Spleen (tissue), 11 donors: ENCODE results near the gene PIMREG. TPM values are rescaled to one million over a fixed set of nuclear protein-coding genes. Genes with fewer than 3 reads are reported as not detected.
A peak's percentile ranks its signal among the peaks of the same experiment; 100 is the strongest.

ENCODE experiments used
- DNase-seq: peaks from one replicate; pipeline ENCODE4 v3.0.0-alpha.2; 2020
- H3K27ac ChIP-seq, 8 donors: fragments of 200-600 bp; sonication (generic) in 7 of 8; 1 replicate in 4 of 8; 2 replicates in 4 of 8; pipeline versions ENCODE4 v1.5.0 to v1.8.0; 2016 to 2021; ENCODE audit warnings: inconsistent platforms in 4 of 8, mild to moderate bottlenecking in 4 of 8, moderate library complexity in 1 of 8
- H3K27me3 ChIP-seq, 7 donors: fragments of 200-600 bp; sonication (generic) in 6 of 7; replicated peaks in 1 of 7; 1 replicate in 4 of 7; 2 replicates in 3 of 7; pipeline versions ENCODE4 v1.5.0 to v1.8.0; 2016 to 2021; ENCODE audit warnings: inconsistent platforms in 3 of 7, mild to moderate bottlenecking in 1 of 7
- H3K36me3 ChIP-seq, 6 donors: fragments of 200-600 bp; sonication (generic) in 5 of 6; 1 replicate in 4 of 6; 2 replicates in 2 of 6; pipeline versions ENCODE4 v1.5.0 to v1.8.0; 2016 to 2021; ENCODE audit warnings: inconsistent platforms in 2 of 6
- H3K4me1 ChIP-seq, 6 donors: fragments of 200-600 bp; sonication (generic) in 5 of 6; 1 replicate in 3 of 6; 2 replicates in 3 of 6; pipeline versions ENCODE4 v1.5.0 to v1.8.0; 2016 to 2021; ENCODE audit warnings: inconsistent platforms in 3 of 6
- H3K4me3 ChIP-seq, 8 donors: fragments of 200-600 bp; sonication (generic) in 7 of 8; 1 replicate in 4 of 8; 2 replicates in 4 of 8; pipeline versions ENCODE4 v1.5.0 to v1.8.0; 2016 to 2021; ENCODE audit warnings: inconsistent platforms in 4 of 8, mild to moderate bottlenecking in 4 of 8, moderate library complexity in 2 of 8
- H3K9me3 ChIP-seq, 8 donors: fragments of 200-600 bp; sonication (generic) in 7 of 8; 1 replicate in 4 of 8; 2 replicates in 4 of 8; pipeline versions ENCODE4 v1.5.0 to v1.8.0; 2016 to 2021; ENCODE audit warnings: inconsistent platforms in 4 of 8
- CTCF ChIP-seq, 11 experiments: fragments of 200-600 bp in 7 of 11; fragments of 450-650 bp in 4 of 11; sonication (generic) in 4 of 11; IDR thresholded peaks in 8 of 11; conservative IDR thresholded peaks in 3 of 11; 1 replicate in 7 of 11; 2 replicates in 4 of 11; pipeline versions ENCODE4 v1.4.0 to v1.8.0; 2016 to 2021; ENCODE audit warnings: antibody characterized with exemption in 11 of 11, inconsistent platforms in 4 of 11, mild to moderate bottlenecking in 1 of 11
- POLR2A ChIP-seq, 3 donors: fragments of 450-650 bp; IDR thresholded peaks; one replicate each; pipeline ENCODE4 v1.5.1; 2017; ENCODE audit warnings: antibody characterized with exemption in 3 of 3, mild to moderate bottlenecking in 1 of 3
- POLR2AphosphoS5 ChIP-seq, 3 donors: sonication (generic); formaldehyde crosslinking; IDR thresholded peaks; one replicate each; pipeline ENCODE4 v1.5.1; 2017; ENCODE audit warnings: antibody characterized with exemption in 3 of 3
- WGBS, 5 donors: extraction: QIAGEN DNeasy Blood & Tissue Kit in 3 of 5; methylation state at CpG; one replicate each; pipeline versions ENCODE4 v1.1.5 to v1.1.7; 2013 to 2018; 5-methylcytosine and 5-hydroxymethylcytosine counted together
- intact Hi-C: fragments of 100-400 bp; cut with DNase I; formaldehyde crosslinking; loops from one replicate; pipeline ENCODE4 v1.15.0; 2023; ENCODE audit warnings: low total_unique reads
- polyA plus RNA-seq, 3 donors: library from polyadenylated mRNA; stranded (reverse); fragments of 200-250 nt; gene quantifications; one replicate each; pipeline ENCODE4 v1.2.1, GENCODE V29; 2013
- total RNA-seq, 7 donors: library from RNA; depleted of rRNA in 3 of 7; stranded (reverse); fragments of >200 nt in 3 of 7; fragmentation: NEBNext Ultra II Directional in 4 of 7; extraction: Animal tissue kit (Norgen Biotek cat#: 25700) in 4 of 7; gene quantifications; one replicate each; pipeline versions ENCODE4 v1.1.0 to v1.2.1, GENCODE V29; 2016 to 2021
- donor health status: healthy with polysubstance abuse.
- donor health status: DM: no; HTN: no; CAD: no; lungs with moderate emphysema.
- donor health status: DM: no; HTN: no; CAD: no.
- donor health status: Bipolar disorder and iron deficiency.
- donor health status: healthy.
- donor health status: DM: no; HTN: no; CAD: no.
- donor health status: DM: yes; HTN: yes; CAD: no.

The PIMREG gene
- total and polyA plus RNA-seq, 10 donors = 1.3 to 11.6 (median 3.8) TPM

GRCh38 chr17:6470751-6471521 lies 26.7 kb downstream of the PIMREG start:
- no peak for DNase-seq
- Histone ChIP-seq H3K27ac (peak overlapping the region in 5 of 8 donors; percentile 48 to 66 (median 59)), H3K27me3 (no peaks in the 10 kb centered on the region), H3K9me3 (no peaks in the 10 kb centered on the region), H3K4me3 (no peak overlapping the region), H3K36me3 (peaks cover 0 to 95% (median 13%) of the 10 kb centered on the region in 6 donors), H3K4me1 (peaks cover 0 to 49% (median 27%) of the 10 kb centered on the region in 6 donors)
- TF ChIP-seq POLR2AphosphoS5 (IDR thresholded peaks at IDR 0.05) (peak; percentile 56 to 77 (median 62)), POLR2A (IDR thresholded peaks at IDR 0.05) (no peak)
- 71 to 82% (median 76%) methylated on average over 15 to 17 of the region's 17 CpGs for WGBS, 5 donors
- intact Hi-C loops = loop anchor here (5.0 kb wide), 2 partner anchors 86 to 176 kb away; partner anchors contain the start of gene PITPNM3

- no peak for DNase-seq
- Histone ChIP-seq H3K9me3 (no peaks in the 10 kb centered on the region), H3K27me3 (no peaks in the 10 kb centered on the region), H3K4me3 (no peak overlapping the region), H3K27ac (peak overlapping the region in 7 of 8 donors; percentile 19 to 66 (median 55)), H3K4me1 (peaks cover 0 to 58% (median 31%) of the 10 kb centered on the region in 6 donors), H3K36me3 (peaks cover 0 to 96% (median 13%) of the 10 kb centered on the region in 6 donors)
- 70 to 76% (median 72%) methylated on average over 14 to 19 of the region's 19 CpGs for WGBS, 5 donors
- no peak for TF ChIP-seq CTCF (IDR thresholded peaks at IDR 0.05 in 8 of 11, conservative IDR thresholded peaks at IDR 0.05 in 3 of 11)
- TF ChIP-seq POLR2AphosphoS5 (IDR thresholded peaks at IDR 0.05) = no peak
- no peak for TF ChIP-seq POLR2A (IDR thresholded peaks at IDR 0.05)
- intact Hi-C loops = loop anchor here (5.0 kb wide), 2 partner anchors 86 to 176 kb away; partner anchors contain the start of gene PITPNM3
Observed at GRCh38 chr17:6471531-6472465, 27.5 kb downstream of the PIMREG start.

GRCh38 chr17:6472517-6472916 lies 28.3 kb downstream of the PIMREG start:
- no peak overlapping the region for H3K4me3 ChIP-seq
- peaks cover 0 to 96% (median 13%) of the 10 kb centered on the region in 6 donors for H3K36me3 ChIP-seq
- no peaks in the 10 kb centered on the region for H3K27me3 ChIP-seq
- peaks cover 0 to 64% (median 35%) of the 10 kb centered on the region in 6 donors for H3K4me1 ChIP-seq
- peak overlapping the region in 7 of 8 donors; percentile 19 to 66 (median 55) for H3K27ac ChIP-seq
- 88 to 96% (median 88%) methylated on average over 7 to 10 of the region's 10 CpGs for WGBS, 5 donors
- no peaks in the 10 kb centered on the region for H3K9me3 ChIP-seq
- intact Hi-C loops = loop anchor here (5.0 kb wide), 2 partner anchors 85 to 175 kb away; partner anchors contain the start of gene PITPNM3
- no peak for DNase-seq
- peak in 1 of 3 donors; percentile 48 for TF ChIP-seq POLR2AphosphoS5 (IDR thresholded peaks at IDR 0.05)
- no peak for TF ChIP-seq CTCF (IDR thresholded peaks at IDR 0.05 in 8 of 11, conservative IDR thresholded peaks at IDR 0.05 in 3 of 11)

GRCh38 chr17:6473128-6473767 lies 29.0 kb downstream of the PIMREG start:
- peak overlapping the region in 6 of 8 donors; percentile 19 to 66 (median 57) for H3K27ac ChIP-seq
- no peaks in the 10 kb centered on the region for H3K27me3 ChIP-seq
- H3K4me3 ChIP-seq = no peak overlapping the region
- intact Hi-C loops = loop anchor here (5.0 kb wide), 2 partner anchors 84 to 174 kb away; partner anchors contain the start of gene PITPNM3
- DNase-seq = peak; percentile 91
- TF ChIP-seq CTCF (IDR thresholded peaks at IDR 0.05 in 8 of 11, conservative IDR thresholded peaks at IDR 0.05 in 3 of 11) (peak; percentile 74 to 94 (median 92)), POLR2AphosphoS5 (IDR thresholded peaks at IDR 0.05) (peak; percentile 6 to 78 (median 70)), POLR2A (IDR thresholded peaks at IDR 0.05) (no peak)
- H3K36me3 ChIP-seq = peaks cover 0 to 96% (median 14%) of the 10 kb centered on the region in 6 donors
- H3K9me3 ChIP-seq = no peaks in the 10 kb centered on the region
- H3K4me1 ChIP-seq = peaks cover 0 to 71% (median 35%) of the 10 kb centered on the region in 6 donors
- 35 to 46% (median 38%) methylated on average over 14 of the region's 14 CpGs for WGBS, 5 donors
